GM12892 (cell line): ENCODE data around the gene SDF4.

ENCODE experiments used
- POLR2A ChIP-seq: IDR thresholded peaks from 2 replicates; pipeline ENCODE4 v1.6.1; 2011; ENCODE audit warnings: low read depth, low read length, control low read depth
- POLR2AphosphoS5 ChIP-seq: IDR thresholded peaks from 2 replicates; pipeline ENCODE4 v1.6.1; 2011; ENCODE audit warnings: low read depth, low read length, control low read depth

DNA sequence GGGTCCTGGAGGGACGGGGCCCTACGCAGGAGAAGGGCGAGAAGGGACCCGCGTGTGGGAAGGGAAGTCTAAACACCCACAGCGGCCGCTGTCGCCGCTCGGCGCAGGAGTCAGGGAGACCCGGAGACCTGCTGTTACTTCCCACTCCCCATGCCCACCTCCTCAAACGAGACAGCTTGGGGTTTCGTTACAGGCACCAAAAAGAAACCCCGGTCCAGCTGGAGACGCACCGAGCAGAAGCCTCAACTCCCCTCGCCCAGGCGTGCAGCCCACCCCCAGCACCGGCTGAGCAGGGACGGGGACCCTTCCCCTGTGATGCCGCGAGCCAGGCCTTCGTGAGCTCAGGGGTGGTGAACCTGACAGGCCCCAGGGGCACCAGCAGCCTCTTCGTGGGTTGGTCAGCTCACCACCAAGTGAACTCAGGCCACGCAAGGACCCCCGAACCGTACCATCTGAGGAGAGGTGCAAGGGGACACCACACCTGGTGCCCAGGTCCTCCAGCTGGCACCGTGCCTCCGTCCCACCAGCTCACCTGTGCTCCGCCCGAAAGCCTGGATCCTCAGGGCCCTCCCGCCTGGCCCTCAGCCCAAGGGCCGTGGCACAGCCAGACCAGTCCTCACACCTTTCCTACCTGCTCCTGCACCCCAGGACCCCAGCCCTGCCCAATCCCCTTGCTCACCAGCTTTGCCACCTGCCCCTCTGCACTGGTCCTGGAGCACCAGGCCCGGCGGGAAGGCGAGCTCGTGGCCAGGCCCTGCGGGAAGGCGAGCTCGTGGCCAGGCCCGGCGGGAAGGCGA lies 5.0 kb downstream of the SDF4 start:
- no peak for TF ChIP-seq POLR2AphosphoS5
- no peak for TF ChIP-seq POLR2A
